OCI-LY7 (cell line): ENCODE data around the gene MROH7.

Source experiments
- EZH2phosphoT487 ChIP-seq: fragments of 200-600 bp; sonication (generic); IDR thresholded peaks from 2 replicates; pipeline ENCODE4 v1.6.1; 2018; ENCODE audit warnings: low read depth, borderline replicate concordance, mild to moderate bottlenecking, mixed run types, antibody characterized with exemption, low read length, moderate library complexity, mixed read lengths
- TF ChIP-seq, protein P1 (sequence below): fragments of 200-600 bp; sonication (generic); conservative IDR thresholded peaks from 2 replicates; pipeline ENCODE4 v1.5.1; 2014; ENCODE audit warnings: mild to moderate bottlenecking, antibody characterized with exemption, low read length, moderate library complexity, mixed read lengths

DNA sequence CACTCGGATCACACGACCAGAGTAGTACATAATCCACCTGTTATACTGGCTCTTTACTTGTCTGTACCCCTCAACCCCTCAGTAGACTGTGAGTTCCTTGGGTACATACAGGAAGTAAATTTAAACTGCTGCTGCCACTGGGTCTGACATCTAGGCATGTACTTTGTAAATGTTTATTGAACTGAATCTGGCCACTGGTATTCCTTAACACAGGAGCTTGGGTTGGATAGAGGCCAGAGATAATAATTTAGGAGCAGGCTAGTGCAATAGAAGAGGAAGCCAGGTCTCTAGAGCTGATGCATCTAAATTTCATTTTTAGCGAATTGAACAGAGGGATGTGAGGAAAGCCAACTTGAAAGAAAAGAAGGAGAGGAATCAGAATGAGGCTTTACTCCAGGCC is 86.4 kb downstream of the MROH7 start:
- TF ChIP-seq, protein P1, sequence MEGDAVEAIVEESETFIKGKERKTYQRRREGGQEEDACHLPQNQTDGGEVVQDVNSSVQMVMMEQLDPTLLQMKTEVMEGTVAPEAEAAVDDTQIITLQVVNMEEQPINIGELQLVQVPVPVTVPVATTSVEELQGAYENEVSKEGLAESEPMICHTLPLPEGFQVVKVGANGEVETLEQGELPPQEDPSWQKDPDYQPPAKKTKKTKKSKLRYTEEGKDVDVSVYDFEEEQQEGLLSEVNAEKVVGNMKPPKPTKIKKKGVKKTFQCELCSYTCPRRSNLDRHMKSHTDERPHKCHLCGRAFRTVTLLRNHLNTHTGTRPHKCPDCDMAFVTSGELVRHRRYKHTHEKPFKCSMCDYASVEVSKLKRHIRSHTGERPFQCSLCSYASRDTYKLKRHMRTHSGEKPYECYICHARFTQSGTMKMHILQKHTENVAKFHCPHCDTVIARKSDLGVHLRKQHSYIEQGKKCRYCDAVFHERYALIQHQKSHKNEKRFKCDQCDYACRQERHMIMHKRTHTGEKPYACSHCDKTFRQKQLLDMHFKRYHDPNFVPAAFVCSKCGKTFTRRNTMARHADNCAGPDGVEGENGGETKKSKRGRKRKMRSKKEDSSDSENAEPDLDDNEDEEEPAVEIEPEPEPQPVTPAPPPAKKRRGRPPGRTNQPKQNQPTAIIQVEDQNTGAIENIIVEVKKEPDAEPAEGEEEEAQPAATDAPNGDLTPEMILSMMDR: no peak
- TF ChIP-seq EZH2phosphoT487: no peak
